Measurements from ENCODE around the gene MFSD1.

MFSD1 gene

GRCh38 chr3:158763421-158763820 is 38.4 kb upstream of the MFSD1 start:
- no peak for TF ChIP-seq FOXP2 (optimal IDR thresholded peaks at IDR 0.05; ENCODE audit: borderline replicate concordance, extremely low read depth, extremely low read length, insufficient read depth)
- no peak for TF ChIP-seq TAF1 (IDR thresholded peaks at IDR 0.05; ENCODE audit: borderline replicate concordance, insufficient read depth, low read length)
- no peak for TF ChIP-seq SIN3A (IDR thresholded peaks at IDR 0.05; ENCODE audit: borderline replicate concordance, insufficient read depth, low read length)
- no peak for TF ChIP-seq REST (IDR thresholded peaks at IDR 0.05; ENCODE audit: insufficient read depth in 1 of 2, low read depth in 2 of 2, low read length in 2 of 2)
- no peak for TF ChIP-seq POLR2AphosphoS5 (IDR thresholded peaks at IDR 0.05; ENCODE audit: low read depth, low read length)

GRCh38 chr3:158765518-158766205 is 36.2 kb upstream of the MFSD1 start:
- TF ChIP-seq SIN3A (IDR thresholded peaks at IDR 0.05; ENCODE audit: borderline replicate concordance, insufficient read depth, low read length) (no peak), FOXP2 (optimal IDR thresholded peaks at IDR 0.05; ENCODE audit: borderline replicate concordance, extremely low read depth, extremely low read length, insufficient read depth) (no peak)

GRCh38 chr3:158766364-158766763 is 35.5 kb upstream of the MFSD1 start:
- TF ChIP-seq POLR2AphosphoS5 (IDR thresholded peaks at IDR 0.05; ENCODE audit: low read depth, low read length) (no peak), FOXP2 (optimal IDR thresholded peaks at IDR 0.05; ENCODE audit: borderline replicate concordance, extremely low read depth, extremely low read length, insufficient read depth) (no peak), TAF1 (IDR thresholded peaks at IDR 0.05; ENCODE audit: borderline replicate concordance, insufficient read depth, low read length) (no peak), SIN3A (IDR thresholded peaks at IDR 0.05; ENCODE audit: borderline replicate concordance, insufficient read depth, low read length) (no peak), REST (IDR thresholded peaks at IDR 0.05; ENCODE audit: insufficient read depth in 1 of 2, low read depth in 2 of 2, low read length in 2 of 2) (no peak)

GRCh38 chr3:158768361-158768787 is 33.5 kb upstream of the MFSD1 start:
- TF ChIP-seq FOXP2 (optimal IDR thresholded peaks at IDR 0.05; ENCODE audit: borderline replicate concordance, extremely low read depth, extremely low read length, insufficient read depth) (no peak), SIN3A (IDR thresholded peaks at IDR 0.05; ENCODE audit: borderline replicate concordance, insufficient read depth, low read length) (no peak), REST (IDR thresholded peaks at IDR 0.05; ENCODE audit: insufficient read depth in 1 of 2, low read depth in 2 of 2, low read length in 2 of 2) (no peak), POLR2AphosphoS5 (IDR thresholded peaks at IDR 0.05; ENCODE audit: low read depth, low read length) (no peak)

GRCh38 chr3:158768881-158769543 is 32.8 kb upstream of the MFSD1 start:
- TF ChIP-seq POLR2AphosphoS5 (IDR thresholded peaks at IDR 0.05; ENCODE audit: low read depth, low read length) (no peak), REST (IDR thresholded peaks at IDR 0.05; ENCODE audit: insufficient read depth in 1 of 2, low read depth in 2 of 2, low read length in 2 of 2) (no peak), FOXP2 (optimal IDR thresholded peaks at IDR 0.05; ENCODE audit: borderline replicate concordance, extremely low read depth, extremely low read length, insufficient read depth) (no peak), TAF1 (IDR thresholded peaks at IDR 0.05; ENCODE audit: borderline replicate concordance, insufficient read depth, low read length) (no peak), SIN3A (IDR thresholded peaks at IDR 0.05; ENCODE audit: borderline replicate concordance, insufficient read depth, low read length) (no peak)
